Mucosa of descending colon (tissue), 3 donors: Measurements from ENCODE around the gene ZNF184. TPM values are rescaled to one million over a fixed set of nuclear protein-coding genes. Genes with fewer than 3 reads are reported as not detected.
A peak's percentile ranks its signal among the peaks of the same experiment; 100 is the strongest.

ENCODE experiments used
- ATAC-seq: fragments of 200-7000 bp; cut with Tn5 transposase; one replicate; pipeline ENCODE4 v1.9.1; 2020; ENCODE audit warnings: mild to moderate bottlenecking, moderate library complexity
- DNase-seq, 3 donors: peaks; one replicate each; pipeline ENCODE4 v3.0.0-alpha.2; 2020
- H3K36me3 ChIP-seq: fragments of 200-600 bp; one replicate; pipeline ENCODE4 v1.8.0; 2021; ENCODE audit warnings: low read depth, mild to moderate bottlenecking
- H3K4me1 ChIP-seq: fragments of 200-600 bp; one replicate; pipeline ENCODE4 v1.8.0; 2021; ENCODE audit warnings: low read depth, mild to moderate bottlenecking
- H3K4me3 ChIP-seq: fragments of 200-600 bp; one replicate; pipeline ENCODE4 v1.8.0; 2021; ENCODE audit warnings: mild to moderate bottlenecking
- H3K9me3 ChIP-seq: fragments of 200-600 bp; one replicate; pipeline ENCODE4 v1.8.0; 2021; ENCODE audit warnings: mild to moderate bottlenecking
- CTCF ChIP-seq: fragments of 200-600 bp; IDR thresholded peaks from one replicate; pipeline ENCODE4 v1.8.0; 2022; ENCODE audit warnings: antibody characterized with exemption, mild to moderate bottlenecking
- intact Hi-C, 2 donors: fragments of 100-400 bp; cut with DNase I in 1 of 2; cut with micrococcal nuclease in 1 of 2; formaldehyde crosslinking; loops; one replicate each; pipeline versions ENCODE4 v1.11.0 to v1.11.1; 2022; cut with DNase I, micrococcal nuclease
- total RNA-seq, 3 donors: library from RNA; stranded (reverse); fragmentation: NEBNext Ultra II Directional in 2 of 3; extraction: Animal tissue kit (Norgen Biotek cat#: 25700) in 2 of 3; gene quantifications; one replicate each; pipeline versions ENCODE4 v1.2.1 to v1.2.4, GENCODE V29; 2021 to 2023
- donor health status: DM: no; HTN: no; CAD: no; lungs with moderate emphysema.
- donor health status: DM: no; HTN: no; CAD: no.
- donor health status: DM: no; HTN: yes; CAD: no.

ZNF184 gene
- total RNA-seq, 3 donors from 2014 or later, result 6.0 to 7.0 (median 6.2) TPM

- no peak overlapping the region for H3K4me3 ChIP-seq
- no peak for TF ChIP-seq CTCF
- DNase-seq, result no peak
- H3K36me3 ChIP-seq, result no peaks in the 10 kb centered on the region
- no peak for ATAC-seq
- H3K4me1 ChIP-seq, result no peaks in the 10 kb centered on the region
- intact Hi-C loops, result loop anchor here in 1 of 2 donors (10.0 kb wide), 1 partner anchor 293 kb away; no protein-coding TSS in a partner anchor
- no peaks in the 10 kb centered on the region for H3K9me3 ChIP-seq
Observed at GRCh38 chr6:27477318-27478013, 4.6 kb upstream of the ZNF184 start.

- DNase-seq (no peak), ATAC-seq (no peak)
- no peak for TF ChIP-seq CTCF
- intact Hi-C loops, result loop anchor here in 1 of 2 donors (10.0 kb wide), 1 partner anchor 291 kb away; no protein-coding TSS in a partner anchor
- Histone ChIP-seq H3K9me3 (no peaks in the 10 kb centered on the region), H3K4me3 (no peak overlapping the region), H3K4me1 (peaks cover 11% of the 10 kb centered on the region), H3K36me3 (no peaks in the 10 kb centered on the region)
Observed at GRCh38 chr6:27476090-27476489, 3.2 kb upstream of the ZNF184 start.

GRCh38 chr6:27474672-27475071 lies 1.8 kb upstream of the ZNF184 start:
- no peak for ATAC-seq
- peaks cover 12% of the 10 kb centered on the region for H3K4me1 ChIP-seq
- DNase-seq, result no peak
- intact Hi-C loops, result loop anchor here in 1 of 2 donors (10.0 kb wide), 1 partner anchor 290 kb away; no protein-coding TSS in a partner anchor
- no peaks in the 10 kb centered on the region for H3K36me3 ChIP-seq
- H3K9me3 ChIP-seq, result no peaks in the 10 kb centered on the region
- no peak for TF ChIP-seq CTCF
- H3K4me3 ChIP-seq, result no peak overlapping the region

- peak in 1 of 3 donors; percentile 7 for DNase-seq
- no peak overlapping the region for H3K4me3 ChIP-seq
- H3K36me3 ChIP-seq, result no peaks in the 10 kb centered on the region
- no peak for TF ChIP-seq CTCF
- intact Hi-C loops, result loop anchor here in 1 of 2 donors (10.0 kb wide), 1 partner anchor 289 kb away; no protein-coding TSS in a partner anchor
- no peak for ATAC-seq
- no peaks in the 10 kb centered on the region for H3K9me3 ChIP-seq
- H3K4me1 ChIP-seq, result peaks cover 12% of the 10 kb centered on the region
Observed at GRCh38 chr6:27474172-27474465, 1.2 kb upstream of the ZNF184 start.

- no peak for TF ChIP-seq CTCF
- H3K36me3 ChIP-seq, result no peaks in the 10 kb centered on the region
- peaks cover 12% of the 10 kb centered on the region for H3K4me1 ChIP-seq
- ATAC-seq (peak; percentile 58), DNase-seq (peak in 2 of 3 donors; percentile 55 to 83)
- peak overlapping the region; percentile 54 for H3K4me3 ChIP-seq
- intact Hi-C loops, result loop anchor here in 1 of 2 donors (10.0 kb wide), 1 partner anchor 287 kb away; no protein-coding TSS in a partner anchor
- no peaks in the 10 kb centered on the region for H3K9me3 ChIP-seq
Observed at GRCh38 chr6:27472182-27472616, 706 bp downstream of the ZNF184 start.
